ENCODE results near the gene SAMSN1.

SAMSN1 gene

DNA sequence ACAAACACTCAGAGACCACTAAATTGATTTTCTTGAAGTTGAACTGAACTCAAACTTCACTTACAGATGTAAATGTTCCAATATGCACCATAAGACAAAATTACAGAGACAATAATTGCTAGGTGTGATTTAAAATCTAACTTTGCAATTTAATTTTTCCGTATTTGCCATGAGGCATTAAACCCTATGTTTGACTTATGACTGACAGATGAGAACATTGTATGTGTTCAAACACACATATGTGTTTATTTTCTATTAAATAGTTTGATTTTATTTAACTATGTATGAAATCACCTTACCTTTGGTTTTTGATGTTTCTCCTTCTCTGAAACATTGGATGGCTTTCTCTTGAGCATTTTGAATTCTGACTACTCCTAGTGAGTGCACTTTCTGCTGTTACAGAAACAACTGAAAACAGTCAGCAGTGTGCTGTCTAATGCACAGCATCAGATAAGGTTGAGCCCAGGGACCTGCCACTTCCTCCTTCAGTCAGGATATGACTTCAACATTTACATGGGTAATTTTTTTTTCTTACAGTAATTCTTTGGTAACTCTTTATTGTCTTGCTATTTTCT lies at the start of gene SAMSN1:
TSS of gene SAMSN1 (minus strand) at position 410 of the 575 bp plus-strand sequence. CDS start at position 356, 54 bp downstream.
- no peak for DNase-seq

DNA sequence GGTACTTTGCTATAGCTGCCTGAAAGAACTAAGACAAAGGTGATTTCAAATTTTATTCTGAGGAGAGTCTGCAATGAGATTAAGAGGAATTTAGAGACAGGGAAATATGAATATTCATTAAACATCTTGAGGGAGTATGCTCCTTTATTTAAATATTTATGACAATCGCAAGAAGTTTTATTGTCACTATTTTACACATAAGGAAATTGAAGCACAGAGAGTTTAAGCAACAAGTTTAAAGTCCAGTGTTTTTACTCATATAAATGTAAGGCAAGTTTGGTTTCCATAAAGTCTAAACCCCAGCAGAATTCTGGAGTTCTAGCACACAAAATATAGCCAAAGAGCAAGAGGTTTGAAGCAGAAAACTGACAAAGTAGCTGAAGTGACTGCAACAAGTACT lies 49.3 kb upstream of the SAMSN1 start:
- DNase-seq: no peak

DNA sequence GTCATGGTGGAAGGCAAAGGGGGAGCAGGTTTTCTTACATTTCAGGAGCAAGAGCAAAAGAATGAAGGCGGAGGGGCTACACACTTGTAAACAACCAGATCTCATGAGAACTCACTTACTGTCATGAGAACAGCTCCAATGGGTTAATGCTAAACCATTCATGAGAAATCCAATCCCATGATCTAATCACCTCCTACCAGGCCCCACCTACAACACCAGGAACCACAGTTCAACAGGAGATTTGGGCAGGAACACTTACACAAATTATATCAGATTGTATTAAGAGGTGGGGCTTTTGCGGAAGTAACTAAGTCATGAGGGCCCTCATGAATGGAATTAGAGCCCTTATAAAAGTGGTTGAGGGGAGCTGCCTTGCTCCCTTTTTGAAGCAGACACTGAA lies 48.9 kb upstream of the SAMSN1 start:
- no peak for DNase-seq

DNA sequence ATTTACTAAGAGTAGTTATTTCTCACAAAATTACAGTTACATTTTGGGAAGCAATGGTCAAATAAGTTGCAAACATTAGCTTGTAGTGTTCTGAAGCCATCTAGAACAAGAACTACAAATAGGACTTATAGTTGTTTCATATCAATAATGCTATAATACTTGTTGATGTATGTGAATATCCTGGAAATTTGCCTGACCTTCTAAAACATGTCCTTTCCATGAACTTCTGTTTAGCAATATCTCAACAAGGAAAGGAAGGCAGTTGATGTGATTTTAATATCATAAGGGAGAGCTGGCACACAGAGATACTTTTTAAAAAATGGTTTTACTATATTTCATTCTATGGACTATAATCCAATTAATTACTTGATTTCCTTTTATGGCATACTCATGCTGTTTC lies 47.1 kb upstream of the SAMSN1 start:
- DNase-seq: no peak

DNA sequence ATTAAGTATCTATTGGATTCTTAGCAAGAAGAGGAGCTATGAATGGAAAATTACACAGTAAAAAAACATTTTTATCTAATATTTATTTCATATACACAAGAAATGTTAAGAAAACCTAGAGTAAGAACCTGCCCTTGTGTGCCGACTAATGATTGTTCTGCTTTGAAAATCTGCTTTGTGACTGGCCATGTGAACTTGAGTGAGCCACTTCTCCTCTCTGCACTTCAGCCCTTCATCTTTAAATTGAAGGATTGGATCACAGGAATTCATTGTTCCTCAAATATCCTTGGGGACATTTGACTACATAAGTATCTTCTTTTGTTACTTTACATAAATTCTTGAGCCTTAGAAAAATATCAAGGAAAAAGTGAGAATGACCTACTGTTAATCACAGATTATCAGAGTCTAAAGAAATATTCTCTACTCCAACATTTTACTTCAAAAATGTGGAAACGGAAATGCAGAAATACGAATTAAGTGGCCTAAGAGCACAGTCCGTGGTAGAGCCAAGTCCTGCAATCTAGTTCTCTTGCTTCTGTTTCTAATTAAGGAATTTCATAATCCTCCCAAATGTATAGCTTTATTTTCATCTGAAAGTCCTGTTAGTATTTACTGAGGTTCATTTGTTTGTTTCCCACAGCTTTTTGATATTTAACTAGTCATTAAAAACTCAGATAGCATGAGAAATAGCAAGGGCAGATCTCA lies 46.3 kb upstream of the SAMSN1 start:
- DNase-seq: no peak

DNA sequence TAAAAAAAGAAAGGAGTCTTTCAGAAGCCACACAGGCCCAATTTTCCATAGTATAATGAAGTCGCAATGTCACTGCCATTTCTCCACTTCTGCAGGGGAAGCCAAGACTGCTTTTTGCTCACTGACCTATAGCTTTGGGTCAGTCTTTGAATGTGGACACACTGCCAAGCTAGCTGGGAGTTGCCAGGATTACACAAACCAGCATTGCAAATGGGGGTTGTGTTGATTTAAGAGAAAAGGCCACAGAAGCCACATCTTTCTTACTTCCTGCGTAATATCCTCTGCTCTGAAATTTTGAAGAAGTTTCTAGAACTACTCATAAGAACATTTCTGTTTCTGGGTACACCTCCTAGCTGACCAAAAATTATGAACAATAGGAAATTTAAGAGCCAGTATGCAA lies 45.8 kb upstream of the SAMSN1 start:
- DNase-seq: no peak

DNA sequence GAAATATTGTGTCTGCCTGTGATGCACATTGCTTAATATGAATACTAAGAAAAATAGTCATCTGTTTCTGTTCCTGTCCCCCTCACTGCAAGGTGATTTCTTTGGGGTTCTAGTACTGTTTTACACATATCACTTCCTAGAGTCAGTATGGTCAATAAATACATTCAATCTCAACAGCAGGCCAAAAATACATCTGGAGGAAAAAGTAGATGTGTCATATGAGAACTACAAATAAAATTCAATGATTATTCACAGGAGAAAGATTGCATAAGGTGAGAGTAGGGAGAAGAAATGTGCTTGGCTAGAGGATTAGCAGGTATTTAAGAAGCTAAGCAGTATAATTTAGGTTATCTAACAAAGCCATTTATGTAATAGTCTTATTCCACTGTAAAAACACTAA lies 45.3 kb upstream of the SAMSN1 start:
- DNase-seq: no peak

DNA sequence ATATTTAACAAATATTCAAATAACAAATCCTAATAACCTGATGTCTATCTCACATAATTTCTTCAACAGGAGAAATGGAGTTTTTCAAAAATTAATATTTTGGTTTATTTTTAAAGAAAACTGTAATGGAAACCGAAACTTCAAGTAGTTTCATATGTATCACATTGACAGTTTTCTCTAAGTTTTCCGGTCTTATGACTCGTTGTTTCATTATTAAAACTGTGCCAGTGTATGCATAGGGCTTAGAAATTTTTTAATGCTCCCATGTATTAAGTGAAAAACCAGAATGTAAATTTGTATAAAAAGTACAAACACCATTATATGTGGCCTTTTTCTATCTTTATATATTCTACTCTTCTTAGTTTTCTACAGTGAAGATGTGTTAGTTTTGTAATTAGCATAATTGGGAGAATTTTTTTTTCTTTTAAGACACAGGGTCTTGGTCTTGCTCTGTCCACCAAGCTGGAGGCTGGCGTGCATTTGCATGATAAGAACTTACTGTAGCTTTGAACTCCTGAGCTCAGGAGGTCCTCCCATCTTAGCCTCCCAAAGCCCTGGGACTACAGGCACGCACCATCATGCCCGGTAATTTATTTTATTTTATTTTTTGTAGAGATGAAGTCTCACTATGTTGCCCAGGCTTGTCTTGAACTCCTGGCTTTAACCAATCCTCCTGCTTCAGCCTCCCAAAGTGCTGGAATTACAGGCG lies 43.9 kb upstream of the SAMSN1 start:
- no peak for DNase-seq

DNA sequence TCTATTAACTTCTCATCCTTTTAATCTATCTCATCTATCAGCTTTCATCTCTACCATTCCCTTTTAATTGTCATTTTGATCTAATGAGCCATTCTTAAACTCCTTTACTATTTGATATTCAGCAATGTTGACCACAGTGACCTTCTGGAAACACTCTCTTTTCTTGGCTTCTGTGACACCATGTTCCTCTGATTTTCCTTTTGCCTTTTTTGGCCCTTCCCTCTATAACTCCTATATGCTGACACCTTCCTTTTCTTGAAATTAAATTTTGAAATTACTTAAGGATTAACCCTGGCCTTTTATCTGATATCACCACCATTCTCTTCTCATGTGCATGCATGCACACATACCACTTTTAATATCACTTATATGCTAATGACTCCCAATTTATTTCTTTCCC lies 41.2 kb upstream of the SAMSN1 start:
- DNase-seq: no peak

DNA sequence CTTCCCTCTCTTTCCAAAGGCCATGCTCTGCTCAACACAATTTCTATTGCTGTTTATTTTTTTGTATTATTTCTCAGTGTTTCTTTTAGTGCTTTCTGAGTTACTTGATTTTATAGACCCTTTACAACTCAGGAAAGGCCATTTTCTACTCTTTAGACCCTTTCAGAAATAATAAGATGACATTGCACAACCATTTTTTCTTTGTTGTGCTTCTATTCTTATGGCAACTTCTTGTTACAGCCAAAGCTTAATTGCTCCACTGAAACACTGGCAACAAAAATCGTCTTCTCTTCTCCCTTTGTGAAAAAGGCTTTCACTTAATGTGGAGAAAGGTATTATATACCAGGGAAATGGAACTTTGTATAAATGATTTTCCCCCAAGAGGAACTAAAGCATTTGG lies 39.0 kb upstream of the SAMSN1 start:
- DNase-seq: no peak

DNA sequence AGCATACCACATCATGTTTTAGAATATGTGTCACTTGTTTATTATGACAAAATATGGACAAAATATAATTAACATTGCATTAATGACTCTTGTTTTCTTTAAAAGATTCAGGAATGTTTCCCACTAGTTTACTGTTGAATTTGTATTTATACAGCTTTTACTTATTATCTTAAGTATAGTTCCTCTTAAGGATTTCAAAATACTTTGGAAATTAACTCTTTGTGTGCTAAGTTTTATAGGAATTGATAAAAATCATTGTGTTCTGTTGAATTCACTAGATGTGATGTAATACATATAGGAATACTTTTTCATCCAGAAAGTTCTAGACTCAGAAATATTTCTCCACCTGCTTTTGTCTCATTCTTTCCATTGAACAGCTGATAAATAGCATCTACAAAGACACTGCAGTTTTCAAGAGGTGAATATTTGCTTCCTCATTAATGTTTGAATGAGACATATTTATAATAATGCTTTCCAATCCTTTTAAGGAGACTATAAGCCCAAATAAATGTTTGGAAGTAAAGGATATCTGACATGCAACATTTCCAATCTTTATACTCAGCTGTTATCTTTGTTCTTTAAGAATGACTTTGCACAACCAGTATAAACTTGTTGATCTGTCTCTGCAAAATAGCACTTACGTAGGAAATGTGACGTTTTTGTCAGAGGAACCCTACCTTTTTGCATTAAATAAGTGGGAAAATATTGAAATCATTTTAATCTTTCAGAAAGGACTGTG lies 38.4 kb upstream of the SAMSN1 start:
- no peak for DNase-seq

DNA sequence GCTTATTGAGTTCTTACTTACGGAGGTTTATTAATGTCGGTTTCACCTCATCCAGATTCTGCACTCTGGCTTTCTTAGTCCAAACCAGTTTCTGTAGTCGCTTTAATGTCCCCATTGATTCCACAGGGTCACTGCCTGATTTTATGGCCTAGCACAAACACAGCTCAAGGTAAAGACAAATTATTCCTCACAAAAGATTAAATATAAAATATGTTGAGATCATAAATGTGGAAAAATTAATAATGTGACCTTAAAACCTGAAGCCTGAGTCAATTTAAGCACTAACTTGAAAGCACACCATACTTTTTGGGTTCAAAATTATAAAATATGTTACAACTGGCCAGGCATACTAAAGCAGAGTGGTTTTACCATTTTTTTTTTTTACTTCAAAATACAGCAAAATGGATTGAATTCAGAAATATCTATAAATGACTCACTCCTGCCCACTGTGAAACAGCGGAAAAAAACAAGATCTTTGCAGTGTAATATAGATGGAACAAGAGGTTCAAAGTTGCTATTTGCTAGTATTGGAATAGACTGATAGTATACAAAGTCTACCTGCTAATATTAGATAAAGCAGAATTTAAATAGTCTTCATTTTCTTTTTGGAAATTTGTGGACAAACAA lies 37.6 kb upstream of the SAMSN1 start:
- no peak for DNase-seq

DNA sequence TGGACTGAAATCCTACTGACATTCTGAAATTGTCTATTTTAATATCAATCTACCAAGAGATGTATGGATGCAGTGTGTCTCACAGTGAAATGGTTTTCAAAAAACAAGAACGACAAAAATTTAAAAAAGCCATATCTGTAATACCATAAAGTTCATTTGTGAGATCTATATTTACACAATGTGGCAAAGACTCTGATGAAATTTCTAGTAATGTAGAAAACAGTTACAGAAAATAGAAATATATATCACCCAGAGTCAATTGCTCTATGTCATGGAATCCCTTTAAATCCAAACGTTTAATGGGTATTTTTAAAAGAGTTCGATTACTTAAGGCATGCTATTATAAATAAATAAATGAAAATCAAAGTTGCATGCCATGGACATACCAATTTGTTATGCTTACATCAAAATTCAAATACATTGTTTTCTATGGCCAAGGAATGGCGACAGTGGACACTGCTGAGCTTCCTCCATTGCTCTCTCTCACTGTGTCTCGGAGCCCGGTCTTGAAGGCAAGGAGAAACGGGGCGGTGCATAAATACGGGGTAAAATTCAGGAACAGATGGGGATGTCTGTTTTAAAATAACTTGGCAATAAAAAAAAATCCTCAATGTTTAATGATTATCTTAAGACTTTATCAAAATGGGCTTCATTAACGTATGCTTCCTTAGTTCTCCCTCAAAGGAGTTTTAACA lies 37.0 kb upstream of the SAMSN1 start:
- no peak for DNase-seq

DNA sequence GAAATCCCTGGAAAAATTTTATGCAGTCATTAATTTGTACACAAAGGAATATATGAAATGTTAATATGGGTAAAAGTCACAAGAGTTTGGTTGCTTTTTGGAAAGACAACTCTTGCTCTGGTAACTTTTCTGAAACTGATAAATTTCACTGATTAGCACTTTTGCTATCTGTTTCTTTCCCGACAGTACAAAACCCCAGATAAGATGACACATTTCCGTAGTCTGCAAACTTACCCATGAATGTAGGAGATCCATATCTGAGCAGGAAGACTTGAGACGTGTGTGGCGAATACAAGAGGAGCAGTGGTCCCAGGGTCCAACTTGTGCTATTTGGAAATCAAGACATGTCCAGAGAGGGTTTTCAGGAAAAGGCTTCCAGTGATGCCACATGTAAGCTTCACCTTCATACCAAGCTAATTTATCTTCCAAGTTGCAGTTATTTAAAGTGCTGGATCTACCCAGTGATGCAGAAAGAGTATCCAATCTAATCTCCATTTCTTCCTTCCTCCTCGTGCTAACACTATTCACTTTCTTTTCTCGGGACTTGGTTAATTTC lies 35.9 kb upstream of the SAMSN1 start:
- DNase-seq: no peak

DNA sequence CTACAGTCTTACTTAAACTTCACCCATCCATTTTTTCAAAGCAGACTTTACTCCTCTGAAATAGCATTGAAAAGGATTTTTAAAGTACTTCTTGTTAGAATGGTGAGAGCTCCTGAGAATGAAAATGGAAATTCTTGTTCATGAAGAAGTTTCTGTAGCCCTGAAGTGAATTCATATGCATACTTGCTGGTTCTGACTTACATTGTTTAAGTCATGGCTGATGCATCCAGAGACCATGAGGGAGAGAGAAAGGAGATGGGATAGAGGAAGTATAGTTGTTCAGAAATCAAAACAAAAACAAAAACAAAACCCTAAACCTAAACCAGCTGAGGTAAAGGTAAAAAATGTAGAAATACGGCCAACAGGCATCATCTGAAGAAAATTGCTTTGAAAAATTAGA lies 27.1 kb upstream of the SAMSN1 start:
- no peak for DNase-seq

DNA sequence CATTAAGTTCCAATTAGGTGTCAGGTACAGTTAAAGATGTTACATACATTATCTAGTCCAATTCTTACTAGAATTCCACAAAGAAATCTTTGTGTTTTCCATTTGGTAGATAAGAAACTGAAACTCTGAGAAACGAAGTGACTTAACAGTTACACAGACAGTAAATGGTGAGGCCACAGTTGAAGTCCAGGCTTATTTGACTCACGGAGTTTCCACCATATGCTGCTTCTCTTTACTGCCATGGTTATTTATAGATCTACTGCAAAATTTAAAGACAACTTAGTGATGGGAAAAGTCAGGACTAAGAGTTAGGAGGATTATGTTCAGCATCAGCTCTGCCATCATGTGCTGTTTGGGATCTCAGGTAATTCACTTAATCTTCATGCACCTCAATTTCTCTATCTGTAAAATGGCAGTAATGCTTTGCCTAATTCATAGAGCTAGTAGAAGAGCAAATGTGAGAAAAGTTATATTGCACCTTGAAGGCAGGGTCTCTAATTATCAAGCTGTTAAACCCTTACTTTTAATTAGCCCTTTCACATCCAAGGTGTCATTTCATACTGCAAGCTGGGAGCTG lies 26.2 kb upstream of the SAMSN1 start:
- no peak for DNase-seq

DNA sequence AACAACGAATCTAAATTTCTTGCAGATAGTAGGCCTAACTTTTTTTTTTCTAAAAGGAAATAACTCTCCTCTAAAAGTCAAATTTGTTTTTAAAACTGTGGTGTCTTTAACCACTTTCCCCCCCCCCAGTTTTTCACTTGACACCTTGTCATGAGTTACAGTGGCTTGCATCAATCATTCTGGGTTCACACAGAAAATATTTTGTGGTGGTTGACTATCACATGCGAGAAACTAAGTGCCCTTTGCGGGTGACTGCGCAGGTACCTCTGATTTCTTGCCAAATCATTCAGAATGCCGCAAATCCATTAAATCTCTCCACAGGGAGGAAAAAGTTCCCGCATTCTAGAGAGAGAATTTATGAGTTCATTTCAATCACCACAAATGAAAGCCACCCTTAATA lies 23.8 kb upstream of the SAMSN1 start:
- DNase-seq: no peak

DNA sequence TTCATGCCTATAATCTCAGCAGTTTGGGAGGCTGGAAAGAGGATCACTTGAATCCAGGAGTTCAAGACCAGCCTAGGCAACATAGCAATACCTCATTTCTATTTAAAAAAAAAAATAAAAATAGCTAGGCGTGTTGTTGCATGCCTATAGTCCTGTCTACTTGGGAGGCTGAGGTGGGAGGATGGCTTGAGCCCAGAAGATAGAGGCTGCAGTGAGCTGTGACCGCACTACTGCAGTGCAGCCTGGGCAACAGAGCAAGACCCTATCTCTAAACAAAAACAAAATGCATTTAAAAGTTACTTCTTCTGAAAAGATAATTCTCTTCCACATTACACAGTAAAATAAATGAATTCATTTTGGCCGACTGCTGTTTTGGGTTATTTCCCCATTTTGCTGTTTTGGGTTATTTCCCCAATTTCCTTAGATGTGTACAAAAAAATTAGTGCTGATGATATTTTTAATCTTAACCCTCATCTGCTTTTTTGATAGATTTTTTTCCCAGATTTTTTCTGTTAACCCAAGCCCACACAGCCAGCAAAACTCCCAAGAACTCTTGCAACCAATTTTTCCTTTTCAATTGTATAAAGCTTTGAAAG lies 23.0 kb upstream of the SAMSN1 start:
- no peak for DNase-seq

DNA sequence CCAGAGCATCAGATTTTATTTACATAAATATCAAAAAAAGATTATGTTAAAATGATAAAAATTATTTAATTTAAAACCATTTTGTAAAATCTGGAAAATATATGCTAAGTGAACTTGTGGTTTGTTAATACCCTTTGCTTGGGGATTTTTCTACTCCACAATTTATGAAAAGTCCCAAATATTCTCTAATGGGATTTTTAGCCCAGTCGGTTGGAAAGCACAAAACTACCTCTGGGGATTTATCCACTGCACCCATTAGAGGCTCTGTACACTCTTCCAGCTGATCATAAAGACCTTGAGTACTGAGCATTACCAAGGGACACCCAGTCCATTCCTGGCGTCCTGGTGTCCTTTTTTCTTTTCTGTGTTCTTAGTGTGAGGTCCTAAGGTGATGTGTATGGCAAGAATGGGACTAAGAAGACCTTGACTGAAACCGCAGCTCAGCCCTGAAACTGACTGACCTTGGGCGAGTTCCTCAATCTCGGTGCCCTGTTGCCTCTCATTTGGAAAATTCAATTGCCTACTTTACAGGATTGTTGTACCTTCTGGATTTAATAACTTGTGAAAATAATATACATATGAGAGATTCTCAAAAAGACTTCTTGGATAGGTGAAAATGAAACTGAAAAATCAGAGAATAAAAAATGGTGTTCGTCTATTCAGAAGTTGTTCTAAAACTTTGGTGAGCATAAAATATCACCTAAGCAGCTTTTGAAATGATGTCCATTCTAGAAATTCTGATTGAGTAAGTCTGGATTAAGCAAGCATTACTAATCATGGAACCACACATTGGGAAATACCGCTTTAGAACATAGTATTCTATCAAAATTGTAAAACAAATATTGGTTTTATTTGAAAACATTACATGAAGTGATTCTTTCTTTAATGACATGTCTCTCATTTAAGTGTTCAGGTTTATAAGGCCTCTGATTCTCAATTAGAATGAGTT lies 21.5 kb upstream of the SAMSN1 start:
- no peak for DNase-seq

DNA sequence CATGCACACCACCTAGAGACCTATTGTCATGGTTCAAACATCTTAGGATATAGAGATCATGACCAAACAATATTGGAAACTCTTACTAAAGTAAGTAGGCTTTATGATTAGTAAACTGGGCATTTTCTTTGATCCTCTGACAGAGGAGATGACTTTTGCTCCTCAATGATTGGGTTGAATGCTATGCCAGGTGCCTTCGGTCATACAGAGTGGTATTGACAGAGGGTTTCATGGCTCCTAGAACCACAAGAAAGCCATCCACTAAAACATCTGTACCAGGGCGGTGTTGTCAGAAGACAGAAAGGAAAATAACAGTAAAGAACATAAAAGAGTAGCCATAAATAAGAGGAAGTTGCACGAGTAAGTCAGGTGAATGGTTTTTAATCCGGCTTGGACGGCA lies 20.8 kb upstream of the SAMSN1 start:
- DNase-seq: no peak

Measured in NCI-H1417 treated with DMSO at 0.1 percent for 48 hours (cell line).